Measurements from ENCODE around the gene PDE10A.

Gene PDE10A

GRCh38 chr6:165404697-165405096 lies 258.3 kb downstream of the PDE10A start:
- no peak for DNase-seq (ENCODE audit: low read depth, low spot score)
- Histone ChIP-seq H3K9ac (ENCODE audit: insufficient read length) (no peak overlapping the region), H3K4me3 (no peak overlapping the region), H3K36me3 (ENCODE audit: insufficient read depth, low read length) (no peaks in the 10 kb centered on the region), H3K27ac (no peak overlapping the region), H3K9me3 (ENCODE audit: low read depth, low read length) (no peaks in the 10 kb centered on the region)
- TF ChIP-seq POLR2AphosphoS5 (IDR thresholded peaks at IDR 0.05; ENCODE audit: borderline replicate concordance, low read depth, low read length) (no peak), FOXP2 (optimal IDR thresholded peaks at IDR 0.05; ENCODE audit: control extremely low read depth, extremely low read length, insufficient read depth) (no peak), EZH2 (IDR thresholded peaks at IDR 0.05) (no peak)

GRCh38 chr6:165404296-165404695 lies 258.7 kb downstream of the PDE10A start:
- TF ChIP-seq POLR2AphosphoS5 (IDR thresholded peaks at IDR 0.05; ENCODE audit: borderline replicate concordance, low read depth, low read length) (no peak), EZH2 (IDR thresholded peaks at IDR 0.05) (no peak), FOXP2 (optimal IDR thresholded peaks at IDR 0.05; ENCODE audit: control extremely low read depth, extremely low read length, insufficient read depth) (no peak)
- H3K36me3 ChIP-seq (ENCODE audit: insufficient read depth, low read length) = no peaks in the 10 kb centered on the region
- H3K4me3 ChIP-seq = no peak overlapping the region
- H3K9ac ChIP-seq (ENCODE audit: insufficient read length) = no peak overlapping the region
- DNase-seq (ENCODE audit: low read depth, low spot score) = no peak
- no peak overlapping the region for H3K27ac ChIP-seq
- no peaks in the 10 kb centered on the region for H3K9me3 ChIP-seq (ENCODE audit: low read depth, low read length)

GRCh38 chr6:165403006-165403595 lies 259.9 kb downstream of the PDE10A start:
- H3K36me3 ChIP-seq (ENCODE audit: insufficient read depth, low read length) = no peaks in the 10 kb centered on the region
- H3K4me3 ChIP-seq = no peak overlapping the region
- no peaks in the 10 kb centered on the region for H3K9me3 ChIP-seq (ENCODE audit: low read depth, low read length)
- no peak overlapping the region for H3K9ac ChIP-seq (ENCODE audit: insufficient read length)
- no peak overlapping the region for H3K27ac ChIP-seq
- DNase-seq (ENCODE audit: low read depth, low spot score) = no peak
- TF ChIP-seq EZH2 (IDR thresholded peaks at IDR 0.05) (no peak), FOXP2 (optimal IDR thresholded peaks at IDR 0.05; ENCODE audit: control extremely low read depth, extremely low read length, insufficient read depth) (no peak), POLR2AphosphoS5 (IDR thresholded peaks at IDR 0.05; ENCODE audit: borderline replicate concordance, low read depth, low read length) (no peak)

GRCh38 chr6:165401092-165401491 lies 261.9 kb downstream of the PDE10A start:
- DNase-seq (ENCODE audit: low read depth, low spot score) = no peak
- no peak overlapping the region for H3K9ac ChIP-seq (ENCODE audit: insufficient read length)
- H3K36me3 ChIP-seq (ENCODE audit: insufficient read depth, low read length) = no peaks in the 10 kb centered on the region
- no peaks in the 10 kb centered on the region for H3K9me3 ChIP-seq (ENCODE audit: low read depth, low read length)
- TF ChIP-seq EZH2 (IDR thresholded peaks at IDR 0.05) (no peak), FOXP2 (optimal IDR thresholded peaks at IDR 0.05; ENCODE audit: control extremely low read depth, extremely low read length, insufficient read depth) (no peak), POLR2AphosphoS5 (IDR thresholded peaks at IDR 0.05; ENCODE audit: borderline replicate concordance, low read depth, low read length) (no peak)
- no peak overlapping the region for H3K4me3 ChIP-seq
- no peak overlapping the region for H3K27ac ChIP-seq

GRCh38 chr6:165390475-165390874 lies 272.6 kb downstream of the PDE10A start:
- H3K27ac ChIP-seq = no peak overlapping the region
- DNase-seq (ENCODE audit: low read depth, low spot score) = no peak
- no peaks in the 10 kb centered on the region for H3K36me3 ChIP-seq (ENCODE audit: insufficient read depth, low read length)
- no peaks in the 10 kb centered on the region for H3K9me3 ChIP-seq (ENCODE audit: low read depth, low read length)
- no peak overlapping the region for H3K9ac ChIP-seq (ENCODE audit: insufficient read length)
- no peak overlapping the region for H3K4me3 ChIP-seq
- TF ChIP-seq POLR2AphosphoS5 (IDR thresholded peaks at IDR 0.05; ENCODE audit: borderline replicate concordance, low read depth, low read length) (no peak), FOXP2 (optimal IDR thresholded peaks at IDR 0.05; ENCODE audit: control extremely low read depth, extremely low read length, insufficient read depth) (no peak), EZH2 (IDR thresholded peaks at IDR 0.05) (no peak)

GRCh38 chr6:165389534-165389933 lies 273.5 kb downstream of the PDE10A start:
- H3K4me3 ChIP-seq = no peak overlapping the region
- no peaks in the 10 kb centered on the region for H3K36me3 ChIP-seq (ENCODE audit: insufficient read depth, low read length)
- TF ChIP-seq EZH2 (IDR thresholded peaks at IDR 0.05) = no peak
- no peak for TF ChIP-seq FOXP2 (optimal IDR thresholded peaks at IDR 0.05; ENCODE audit: control extremely low read depth, extremely low read length, insufficient read depth)
- no peak for TF ChIP-seq POLR2AphosphoS5 (IDR thresholded peaks at IDR 0.05; ENCODE audit: borderline replicate concordance, low read depth, low read length)
- DNase-seq (ENCODE audit: low read depth, low spot score) = no peak
- H3K9me3 ChIP-seq (ENCODE audit: low read depth, low read length) = no peaks in the 10 kb centered on the region
- no peak overlapping the region for H3K9ac ChIP-seq (ENCODE audit: insufficient read length)
- no peak overlapping the region for H3K27ac ChIP-seq

GRCh38 chr6:165383323-165383722 lies 279.7 kb downstream of the PDE10A start:
- Histone ChIP-seq H3K4me3 (no peak overlapping the region), H3K36me3 (ENCODE audit: insufficient read depth, low read length) (no peaks in the 10 kb centered on the region), H3K9ac (ENCODE audit: insufficient read length) (no peak overlapping the region), H3K9me3 (ENCODE audit: low read depth, low read length) (no peaks in the 10 kb centered on the region), H3K27ac (no peak overlapping the region)
- DNase-seq (ENCODE audit: low read depth, low spot score) = no peak
- TF ChIP-seq EZH2 (IDR thresholded peaks at IDR 0.05) = no peak
- TF ChIP-seq POLR2AphosphoS5 (IDR thresholded peaks at IDR 0.05; ENCODE audit: borderline replicate concordance, low read depth, low read length) = no peak
- no peak for TF ChIP-seq FOXP2 (optimal IDR thresholded peaks at IDR 0.05; ENCODE audit: control extremely low read depth, extremely low read length, insufficient read depth)

GRCh38 chr6:165376100-165376499 lies 286.9 kb downstream of the PDE10A start:
- Histone ChIP-seq H3K9ac (ENCODE audit: insufficient read length) (no peak overlapping the region), H3K9me3 (ENCODE audit: low read depth, low read length) (no peaks in the 10 kb centered on the region), H3K27ac (no peak overlapping the region), H3K36me3 (ENCODE audit: insufficient read depth, low read length) (no peaks in the 10 kb centered on the region), H3K4me3 (no peak overlapping the region)
- DNase-seq (ENCODE audit: low read depth, low spot score) = no peak
- no peak for TF ChIP-seq EZH2 (IDR thresholded peaks at IDR 0.05)
- TF ChIP-seq POLR2AphosphoS5 (IDR thresholded peaks at IDR 0.05; ENCODE audit: borderline replicate concordance, low read depth, low read length) = no peak
- TF ChIP-seq FOXP2 (optimal IDR thresholded peaks at IDR 0.05; ENCODE audit: control extremely low read depth, extremely low read length, insufficient read depth) = no peak

- Histone ChIP-seq H3K36me3 (ENCODE audit: insufficient read depth, low read length) (no peaks in the 10 kb centered on the region), H3K9me3 (ENCODE audit: low read depth, low read length) (no peaks in the 10 kb centered on the region), H3K9ac (ENCODE audit: insufficient read length) (no peak overlapping the region), H3K27ac (no peak overlapping the region), H3K4me3 (no peak overlapping the region)
- no peak for DNase-seq (ENCODE audit: low read depth, low spot score)
- TF ChIP-seq EZH2 (IDR thresholded peaks at IDR 0.05) (no peak), FOXP2 (optimal IDR thresholded peaks at IDR 0.05; ENCODE audit: control extremely low read depth, extremely low read length, insufficient read depth) (no peak), POLR2AphosphoS5 (IDR thresholded peaks at IDR 0.05; ENCODE audit: borderline replicate concordance, low read depth, low read length) (no peak)
Measured at GRCh38 chr6:165365371-165365770, 297.7 kb downstream of the PDE10A start.

Measured in SK-N-MC (cell line).